ENCODE measurements around the gene KSR1.
"Not testable (repeated sequence)": the region's sequence is repeated elsewhere in the genome, so short reads cannot be mapped to it uniquely, and the experiment has no call there.

Gene KSR1

GRCh38 chr17:27657620-27658019 lies 201.4 kb downstream of the KSR1 start:
- peak; percentile 4 for DNase-seq (ENCODE audit: low spot score)

- DNase-seq (ENCODE audit: low spot score), result no peak
Measured at GRCh38 chr17:27659683-27660082, 203.4 kb downstream of the KSR1 start.

- DNase-seq (ENCODE audit: low spot score), result no peak
Measured at GRCh38 chr17:27660436-27660835, 204.2 kb downstream of the KSR1 start.

- DNase-seq (ENCODE audit: low spot score), result no peak
Measured at GRCh38 chr17:27663936-27664605, 207.8 kb downstream of the KSR1 start.

GRCh38 chr17:27664606-27664965 lies 208.3 kb downstream of the KSR1 start:
- DNase-seq (ENCODE audit: low spot score), result no peak

- DNase-seq (ENCODE audit: low spot score), result no peak
Measured at GRCh38 chr17:27665549-27665948, 209.3 kb downstream of the KSR1 start.

- DNase-seq (ENCODE audit: low spot score), result not testable (repeated sequence)
Measured at GRCh38 chr17:27666270-27666669, 210.0 kb downstream of the KSR1 start.

GRCh38 chr17:27666831-27667560 lies 210.7 kb downstream of the KSR1 start:
- no peak for DNase-seq (ENCODE audit: low spot score)

- DNase-seq (ENCODE audit: low spot score), result no peak
Measured at GRCh38 chr17:27667656-27668487, 211.6 kb downstream of the KSR1 start.

- DNase-seq (ENCODE audit: low spot score), result no peak
Measured at GRCh38 chr17:27668488-27668823, 212.2 kb downstream of the KSR1 start.

GRCh38 chr17:27669136-27669535 lies 212.9 kb downstream of the KSR1 start:
- no peak for DNase-seq (ENCODE audit: low spot score)

- no peak for DNase-seq (ENCODE audit: low spot score)
Measured at GRCh38 chr17:27669850-27670249, 213.6 kb downstream of the KSR1 start.

- DNase-seq (ENCODE audit: low spot score), result no peak
Measured at GRCh38 chr17:27670791-27671590, 214.7 kb downstream of the KSR1 start.

- DNase-seq (ENCODE audit: low spot score), result no peak
Measured at GRCh38 chr17:27671591-27671910, 215.3 kb downstream of the KSR1 start.

- not testable (repeated sequence) for DNase-seq (ENCODE audit: low spot score)
Measured at GRCh38 chr17:27671977-27672480, 215.8 kb downstream of the KSR1 start.

GRCh38 chr17:27674335-27674734 lies 218.1 kb downstream of the KSR1 start:
- no peak for DNase-seq (ENCODE audit: low spot score)

Data from activated CD4-positive, alpha-beta T cell treated with anti-CD3 and anti-CD28 coated beads, Interleukin-2, Interleukin-4, amounts not matched to agents 100 ng/mL and 50 ng/mL, durations not matched to agents 16 hours and 8 hours (primary cell).